ENCODE measurements around the gene PLPPR1.

The PLPPR1 gene

GRCh38 chr9:101354143-101354764, 325.7 kb downstream of the PLPPR1 start:
- in situ Hi-C loops (cut with MboI; ENCODE audit: low pct_unique_long_range_greater_than_20kb, low sequenced_read_pairs, unreplicated experiment) = no loop called here
- no peak for TF ChIP-seq CTCF (IDR thresholded peaks at IDR 0.05; ENCODE audit: extremely low read depth, insufficient read depth, missing control alignments)
- no peak for DNase-seq (ENCODE audit: low spot score)

GRCh38 chr9:101354765-101355708, 326.5 kb downstream of the PLPPR1 start:
- no peak for TF ChIP-seq CTCF (IDR thresholded peaks at IDR 0.05; ENCODE audit: extremely low read depth, insufficient read depth, missing control alignments)
- no peak for DNase-seq (ENCODE audit: low spot score)
- in situ Hi-C loops (cut with MboI; ENCODE audit: low pct_unique_long_range_greater_than_20kb, low sequenced_read_pairs, unreplicated experiment) = no loop called here

- no peak for TF ChIP-seq CTCF (IDR thresholded peaks at IDR 0.05; ENCODE audit: extremely low read depth, insufficient read depth, missing control alignments)
- in situ Hi-C loops (cut with MboI; ENCODE audit: low pct_unique_long_range_greater_than_20kb, low sequenced_read_pairs, unreplicated experiment) = no loop called here
These were observed 328.1 kb downstream of the PLPPR1 start for GRCh38 chr9:101356619-101357018.

GRCh38 chr9:101359679-101360078, 331.2 kb downstream of the PLPPR1 start:
- no peak for DNase-seq (ENCODE audit: low spot score)
- TF ChIP-seq CTCF (IDR thresholded peaks at IDR 0.05; ENCODE audit: extremely low read depth, insufficient read depth, missing control alignments) = no peak
- in situ Hi-C loops (cut with MboI; ENCODE audit: low pct_unique_long_range_greater_than_20kb, low sequenced_read_pairs, unreplicated experiment) = no loop called here

More at GRCh38 chr9:101356619-101357018, 328.1 kb downstream of the PLPPR1 start:
- DNase-seq (ENCODE audit: low spot score) = no peak

GRCh38 chr9:101360647-101361046, 332.1 kb downstream of the PLPPR1 start:
- TF ChIP-seq CTCF (IDR thresholded peaks at IDR 0.05; ENCODE audit: extremely low read depth, insufficient read depth, missing control alignments) = no peak
- no peak for DNase-seq (ENCODE audit: low spot score)
- in situ Hi-C loops (cut with MboI; ENCODE audit: low pct_unique_long_range_greater_than_20kb, low sequenced_read_pairs, unreplicated experiment) = no loop called here

GRCh38 chr9:101362450-101362849, 333.9 kb downstream of the PLPPR1 start:
- in situ Hi-C loops (cut with MboI; ENCODE audit: low pct_unique_long_range_greater_than_20kb, low sequenced_read_pairs, unreplicated experiment) = no loop called here
- TF ChIP-seq CTCF (IDR thresholded peaks at IDR 0.05; ENCODE audit: extremely low read depth, insufficient read depth, missing control alignments) = no peak
- no peak for DNase-seq (ENCODE audit: low spot score)

Data from GM13977 (cell line).